Breast epithelium (tissue), 3 donors: ENCODE measurements around the gene ZNF423.

Experiments
- CTCF ChIP-seq, 3 donors: fragments of 450-650 bp; IDR thresholded peaks; one replicate each; pipeline ENCODE4 v1.5.1; 2016 to 2017; ENCODE audit warnings: antibody characterized with exemption in 3 of 3, mild to moderate bottlenecking in 3 of 3, moderate library complexity in 3 of 3
- POLR2A ChIP-seq: fragments of 450-650 bp; IDR thresholded peaks from one replicate; pipeline ENCODE4 v1.6.1; 2016; ENCODE audit warnings: antibody characterized with exemption, mild to moderate bottlenecking, moderate library complexity
- POLR2AphosphoS5 ChIP-seq, 3 donors: sonication (generic); formaldehyde crosslinking; IDR thresholded peaks; one replicate each; pipeline ENCODE4 v1.6.1; 2017; ENCODE audit warnings: antibody characterized with exemption in 3 of 3

- no peak for TF ChIP-seq CTCF (IDR thresholded peaks at IDR 0.05)
- no peak for TF ChIP-seq POLR2A
- no peak for TF ChIP-seq POLR2AphosphoS5 (IDR thresholded peaks at IDR 0.05)
These were observed 111.4 kb downstream of the ZNF423 start for GRCh38 chr16:49744244-49745220.
